Measurements from ENCODE around the gene IL36G. TPM values are rescaled to one million over a fixed set of nuclear protein-coding genes. Genes with fewer than 3 reads are reported as not detected.

IL36G gene
- total and polyA plus RNA-seq, 7 experiments from 2014 or later, result not detected

DNA sequence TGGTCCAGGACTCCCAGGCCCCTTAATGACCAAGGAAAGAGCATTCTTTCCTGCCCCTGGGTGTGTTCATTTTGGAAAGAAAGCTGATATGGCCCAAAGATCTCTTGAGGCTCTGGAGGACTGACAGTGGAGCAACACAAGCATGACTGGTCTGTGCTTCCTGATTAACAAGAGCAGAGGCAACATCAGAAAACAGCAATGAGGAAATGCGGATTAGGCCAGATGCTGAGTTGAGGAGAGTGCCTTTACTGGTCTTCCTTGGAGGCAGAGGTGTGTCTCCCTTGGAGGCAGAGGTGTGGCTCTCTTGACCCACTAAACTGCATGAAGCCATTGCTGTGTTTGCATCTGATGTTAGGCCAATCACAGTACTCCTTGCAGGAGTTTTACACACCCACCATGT, 54.9 kb downstream of the IL36G start:
- Histone ChIP-seq H3K36me3 (ENCODE audit: control insufficient read depth in 2 of 3, insufficient read depth in 3 of 3, low read length in 3 of 3) (no peaks in the 10 kb centered on the region), H3K27me3 (ENCODE audit: control insufficient read depth in 2 of 2, insufficient read depth in 2 of 2, low read length in 2 of 2) (no peaks in the 10 kb centered on the region), H3K9me3 (ENCODE audit: control insufficient read depth in 2 of 3, low read length in 3 of 3) (no peaks in the 10 kb centered on the region), H3K27ac (ENCODE audit: low read depth, low read length) (no peak overlapping the region), H3K4me1 (ENCODE audit: control insufficient read depth in 2 of 2, insufficient read depth in 2 of 2, low read length in 2 of 2) (no peaks in the 10 kb centered on the region), H3K4me3 (ENCODE audit: low read length) (no peak overlapping the region)
- ATAC-seq (no peak), DNase-seq (no peak)
- ChIA-PET CTCF (no interaction called here), POLR2A (no interaction called here)
- H3K27ac Mint-ChIP-seq, result no peak overlapping the region
- H3K9me3 Mint-ChIP-seq, result no peaks in the 10 kb centered on the region
- intact Hi-C loops (cut with micrococcal nuclease), result no loop called here
- H3K4me1 Mint-ChIP-seq, result peaks cover 0 to 4% (median 0%) of the 10 kb centered on the region in 7 donors
- H3K36me3 Mint-ChIP-seq, result peaks cover 0 to 4% (median 0%) of the 10 kb centered on the region in 5 donors
- no peak overlapping the region for H3K4me3 Mint-ChIP-seq
- H3K27me3 Mint-ChIP-seq, result peaks cover 0 to 47% (median 0%) of the 10 kb centered on the region in 5 donors

DNA sequence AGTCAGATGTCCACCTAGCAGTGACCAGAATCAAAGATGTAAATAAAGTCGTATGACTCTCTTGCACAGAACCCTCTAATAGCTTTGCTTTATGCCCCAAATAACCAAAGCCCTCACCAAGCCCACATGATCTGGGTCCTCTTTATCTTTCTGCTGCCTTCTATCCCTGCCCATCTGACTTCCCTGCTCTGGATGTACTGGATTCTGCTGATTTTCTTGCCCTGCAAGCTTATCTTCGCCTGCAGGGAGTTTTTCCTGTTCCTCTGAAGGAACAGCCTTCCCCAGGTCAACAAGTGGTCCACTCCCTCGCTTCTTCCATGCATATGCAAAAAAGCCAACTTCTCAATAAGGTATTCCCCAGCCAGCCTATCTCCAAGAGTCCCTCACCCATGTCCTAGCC, 56.2 kb downstream of the IL36G start:
- ChIA-PET CTCF (no interaction called here), POLR2A (no interaction called here)
- Histone ChIP-seq H3K27me3 (ENCODE audit: control insufficient read depth in 2 of 2, insufficient read depth in 2 of 2, low read length in 2 of 2) (no peaks in the 10 kb centered on the region), H3K4me3 (ENCODE audit: low read length) (no peak overlapping the region), H3K4me1 (ENCODE audit: control insufficient read depth in 2 of 2, insufficient read depth in 2 of 2, low read length in 2 of 2) (no peaks in the 10 kb centered on the region), H3K9me3 (ENCODE audit: control insufficient read depth in 2 of 3, low read length in 3 of 3) (no peaks in the 10 kb centered on the region), H3K27ac (ENCODE audit: low read depth, low read length) (no peak overlapping the region), H3K36me3 (ENCODE audit: control insufficient read depth in 2 of 3, insufficient read depth in 3 of 3, low read length in 3 of 3) (no peaks in the 10 kb centered on the region)
- no peak overlapping the region for H3K4me3 Mint-ChIP-seq
- H3K36me3 Mint-ChIP-seq, result peaks cover 0 to 4% (median 0%) of the 10 kb centered on the region in 5 donors
- DNase-seq (no peak), ATAC-seq (no peak)
- H3K27ac Mint-ChIP-seq, result no peak overlapping the region
- peaks cover 0 to 43% (median 4%) of the 10 kb centered on the region in 5 donors for H3K27me3 Mint-ChIP-seq
- H3K9me3 Mint-ChIP-seq, result no peaks in the 10 kb centered on the region
- peaks cover 0 to 4% (median 0%) of the 10 kb centered on the region in 7 donors for H3K4me1 Mint-ChIP-seq
- intact Hi-C loops (cut with micrococcal nuclease), result no loop called here

Other genes with a start within 250 kb of the IL36G start
- gene CKAP2L, start 213.4 kb upstream of the IL36G start, total RNA-seq, result 10 to 100 TPM in 1 of 5 experiments, 1 to 10 TPM in 1, under 1 TPM in 1, not detected in 2; 0.69 to 36.2 (median 2.4) TPM
- not detected for gene CKAP2L, start 213.4 kb upstream of the IL36G start, polyA plus RNA-seq
- gene IL1A, start 193.5 kb upstream of the IL36G start, total RNA-seq, result 1 to 10 TPM in 2 of 5 experiments, under 1 TPM in 2, not detected in 1; 0.22 to 4.3 (median 1.0) TPM
- not detected for gene IL1A, start 193.5 kb upstream of the IL36G start, polyA plus RNA-seq
- gene IL1B, start 141.2 kb upstream of the IL36G start, total RNA-seq, result 100 to 1,000 TPM in 2 of 5 experiments, 1 to 10 TPM in 1, under 1 TPM in 2; 0.17 to 615 (median 1.1) TPM
- gene IL1B, start 141.2 kb upstream of the IL36G start, polyA plus RNA-seq, result not detected
- gene IL37, start 66.8 kb upstream of the IL36G start, total RNA-seq, result not detected
- gene IL37, start 66.8 kb upstream of the IL36G start, polyA plus RNA-seq, result not detected
- 1 to 10 TPM in 3 of 5 experiments, under 1 TPM in 2; 0.44 to 1.8 (median 1.5) TPM for gene IL36A, start 27.5 kb downstream of the IL36G start, total RNA-seq
- 1 to 10 TPM in 1 of 2 donors, not detected in 1; 1.5 TPM for gene IL36A, start 27.5 kb downstream of the IL36G start, polyA plus RNA-seq
- gene IL36B, start 74.9 kb downstream of the IL36G start, total RNA-seq, result not detected
- gene IL36B, start 74.9 kb downstream of the IL36G start, polyA plus RNA-seq, result not detected
- under 1 TPM in 1 of 5 experiments, not detected in 4; 0.07 TPM for gene IL36RN, start 81.2 kb downstream of the IL36G start, total RNA-seq
- not detected for gene IL36RN, start 81.2 kb downstream of the IL36G start, polyA plus RNA-seq
- not detected for gene IL1F10, start 90.0 kb downstream of the IL36G start, total RNA-seq
- gene IL1F10, start 90.0 kb downstream of the IL36G start, polyA plus RNA-seq, result not detected
- 10 to 100 TPM in 1 of 5 experiments, 1 to 10 TPM in 4; 1.7 to 14.3 (median 2.3) TPM for gene IL1RN, start 149.6 kb downstream of the IL36G start, total RNA-seq
- not detected for gene IL1RN, start 149.6 kb downstream of the IL36G start, polyA plus RNA-seq
- gene PSD4, start 196.0 kb downstream of the IL36G start, total RNA-seq, result 100 to 1,000 TPM in 4 of 5 experiments, 10 to 100 TPM in 1; 96.4 to 399 (median 167) TPM
- gene PSD4, start 196.0 kb downstream of the IL36G start, polyA plus RNA-seq, result 10 to 100 TPM; 28.0 to 50.4 TPM